Hepatocyte (in vitro differentiated cells): Measurements from ENCODE around the gene MSX2. TPM values are rescaled to one million over a fixed set of nuclear protein-coding genes. Genes with fewer than 3 reads are reported as not detected.

Source experiments
- DNase-seq: peaks from one replicate; pipeline ENCODE4 v3.0.0-alpha.2; 2016; ENCODE audit warnings: low spot score
- H2AFZ ChIP-seq: fragments of 200-600 bp; sonication (generic); 2 replicates; pipeline ENCODE4 v1.6.0; 2016; ENCODE audit warnings: antibody characterized with exemption, mild to moderate bottlenecking
- H3K27ac ChIP-seq: fragments of 200-600 bp; sonication (generic); 2 replicates; pipeline ENCODE4 v1.5.1; 2016; ENCODE audit warnings: mild to moderate bottlenecking
- H3K27me3 ChIP-seq: fragments of 200-600 bp; sonication (generic); 2 replicates; pipeline ENCODE4 v1.6.1; 2016
- H3K36me3 ChIP-seq: fragments of 200-600 bp; sonication (generic); replicated peaks from 2 replicates; pipeline ENCODE4 v1.5.1; 2016; ENCODE audit warnings: low read depth; ENCODE audit not compliant: insufficient read depth
- H3K4me1 ChIP-seq: fragments of 200-600 bp; sonication (generic); 2 replicates; pipeline ENCODE4 v1.5.1; 2016; ENCODE audit warnings: mild to moderate bottlenecking, moderate library complexity; ENCODE audit not compliant: insufficient read depth
- H3K4me2 ChIP-seq: fragments of 200-600 bp; sonication (generic); 2 replicates; pipeline ENCODE4 v1.6.0; 2016
- H3K4me3 ChIP-seq: fragments of 200-600 bp; sonication (generic); 2 replicates; pipeline ENCODE4 v1.5.1; 2016; ENCODE audit warnings: mild to moderate bottlenecking
- H3K79me2 ChIP-seq: fragments of 200-600 bp; sonication (generic); 2 replicates; pipeline ENCODE4 v1.6.0; 2017; ENCODE audit warnings: mild to moderate bottlenecking
- H3K9me2 ChIP-seq: fragments of 200-600 bp; sonication (generic); replicated peaks from 2 replicates; pipeline ENCODE4 v1.6.0; 2017; ENCODE audit warnings: mild to moderate bottlenecking; ENCODE audit not compliant: insufficient read depth
- H3K9me3 ChIP-seq: fragments of 200-600 bp; sonication (generic); 2 replicates; pipeline ENCODE4 v1.5.1; 2016; ENCODE audit warnings: low read depth, mild to moderate bottlenecking
- H4K20me1 ChIP-seq: fragments of 200-600 bp; sonication (generic); 2 replicates; pipeline ENCODE4 v1.6.0; 2016; ENCODE audit warnings: mild to moderate bottlenecking; ENCODE audit not compliant: insufficient read depth, poor library complexity, severe bottlenecking
- CTCF ChIP-seq: fragments of 200-600 bp; sonication (generic); IDR thresholded peaks from 2 replicates; pipeline ENCODE4 v1.5.1; 2016; ENCODE audit warnings: antibody characterized with exemption, mild to moderate bottlenecking; ENCODE audit not compliant: poor library complexity
- EZH2 ChIP-seq: fragments of 200-600 bp; sonication (generic); IDR thresholded peaks from 2 replicates; pipeline ENCODE4 v1.6.1; 2016; ENCODE audit warnings: antibody characterized with exemption, mild to moderate bottlenecking, borderline replicate concordance
- EZH2phosphoT487 ChIP-seq: fragments of 200-600 bp; sonication (generic); IDR thresholded peaks from one replicate; pipeline ENCODE4 v1.6.1; 2018; ENCODE audit warnings: antibody characterized with exemption, mild to moderate bottlenecking, low read depth, moderate library complexity; ENCODE audit not compliant: unreplicated experiment, severe bottlenecking
- WGBS: methylation state at CpG from one replicate; pipeline ENCODE4 v1.1.6; 2016; ENCODE audit warnings: low lambda C conversion rate; ENCODE audit errors: missing lambda C conversion rate; 5-methylcytosine and 5-hydroxymethylcytosine counted together
- polyA plus RNA-seq: library from polyadenylated mRNA; unstranded; fragments of >200 nt; fragmentation: Nextera tagmentation; extraction: Ambion mirVana; gene quantifications from 2 replicates; pipeline ENCODE4 v1.2.1, GENCODE V29; 2016
- total RNA-seq: library from RNA; depleted of rRNA; stranded (reverse); fragments of >200 nt; gene quantifications from 2 replicates; pipeline ENCODE4 v1.2.3, GENCODE V29; 2014

Gene MSX2
- total and polyA plus RNA-seq, 2 experiments from 2014 or later, result 20.7 to 28.4 TPM

- H3K4me3 ChIP-seq, result no peak overlapping the region
- 69% methylated on average over 7 of the region's 7 CpGs for WGBS
- H3K9me2 ChIP-seq, result no peaks in the 10 kb centered on the region
- H3K27me3 ChIP-seq, result no peaks in the 10 kb centered on the region
- no peaks in the 10 kb centered on the region for H4K20me1 ChIP-seq
- H3K9me3 ChIP-seq, result no peaks in the 10 kb centered on the region
- no peak for DNase-seq
- H3K4me2 ChIP-seq, result peak overlapping the region; percentile 74
- no peaks in the 10 kb centered on the region for H3K36me3 ChIP-seq
- peak overlapping the region; percentile 84 for H3K27ac ChIP-seq
- peaks cover 25% of the 10 kb centered on the region for H3K4me1 ChIP-seq
- no peak overlapping the region for H2AFZ ChIP-seq
- H3K79me2 ChIP-seq, result no peaks in the 10 kb centered on the region
- TF ChIP-seq EZH2phosphoT487, result no peak
- TF ChIP-seq EZH2, result no peak
- TF ChIP-seq CTCF, result no peak
These were observed 29.8 kb upstream of the MSX2 start for GRCh38 chr5:174694611-174695010.

GRCh38 chr5:174698156-174698555 is 26.2 kb upstream of the MSX2 start:
- no peaks in the 10 kb centered on the region for H3K27me3 ChIP-seq
- no peaks in the 10 kb centered on the region for H3K9me2 ChIP-seq
- H3K27ac ChIP-seq, result no peak overlapping the region
- no peak overlapping the region for H3K4me3 ChIP-seq
- no peaks in the 10 kb centered on the region for H3K79me2 ChIP-seq
- no peaks in the 10 kb centered on the region for H3K36me3 ChIP-seq
- DNase-seq, result no peak
- no peaks in the 10 kb centered on the region for H3K9me3 ChIP-seq
- H3K4me1 ChIP-seq, result peaks cover 15% of the 10 kb centered on the region
- 57% methylated on average over 8 of the region's 8 CpGs for WGBS
- H3K4me2 ChIP-seq, result no peak overlapping the region
- H2AFZ ChIP-seq, result no peak overlapping the region
- TF ChIP-seq EZH2phosphoT487, result no peak
- peak; percentile 16 for TF ChIP-seq CTCF
- no peaks in the 10 kb centered on the region for H4K20me1 ChIP-seq

DNA sequence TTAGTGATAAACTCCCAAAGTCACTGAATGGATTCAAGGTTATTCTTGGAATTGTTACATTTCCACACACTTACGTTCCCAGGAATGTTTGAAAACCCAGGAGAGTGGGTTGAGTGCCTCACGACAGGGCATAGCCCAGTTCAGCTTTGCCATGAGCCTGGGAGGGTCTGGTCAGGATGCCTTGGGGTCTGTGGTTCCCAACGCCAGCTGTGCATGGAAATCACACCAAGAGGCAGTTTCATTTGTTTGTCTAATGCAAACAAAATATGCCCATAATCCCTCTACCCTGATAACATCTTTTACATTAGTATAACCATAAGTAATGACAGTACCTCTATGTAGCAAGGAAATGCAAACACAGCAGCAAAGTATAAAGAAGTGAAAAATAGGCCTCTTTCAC is 25.3 kb upstream of the MSX2 start:
- Histone ChIP-seq H3K9me2 (no peaks in the 10 kb centered on the region), H3K36me3 (no peaks in the 10 kb centered on the region), H3K4me1 (peaks cover 6% of the 10 kb centered on the region), H3K4me3 (no peak overlapping the region), H3K27me3 (no peaks in the 10 kb centered on the region), H3K79me2 (no peaks in the 10 kb centered on the region), H3K9me3 (no peaks in the 10 kb centered on the region), H3K27ac (no peak overlapping the region), H3K4me2 (no peak overlapping the region), H4K20me1 (no peaks in the 10 kb centered on the region), H2AFZ (no peak overlapping the region)
- no peak for DNase-seq
- WGBS, result 59% methylated on average over 3 of the region's 3 CpGs
- TF ChIP-seq CTCF (no peak), EZH2phosphoT487 (no peak), EZH2 (no peak)

DNA sequence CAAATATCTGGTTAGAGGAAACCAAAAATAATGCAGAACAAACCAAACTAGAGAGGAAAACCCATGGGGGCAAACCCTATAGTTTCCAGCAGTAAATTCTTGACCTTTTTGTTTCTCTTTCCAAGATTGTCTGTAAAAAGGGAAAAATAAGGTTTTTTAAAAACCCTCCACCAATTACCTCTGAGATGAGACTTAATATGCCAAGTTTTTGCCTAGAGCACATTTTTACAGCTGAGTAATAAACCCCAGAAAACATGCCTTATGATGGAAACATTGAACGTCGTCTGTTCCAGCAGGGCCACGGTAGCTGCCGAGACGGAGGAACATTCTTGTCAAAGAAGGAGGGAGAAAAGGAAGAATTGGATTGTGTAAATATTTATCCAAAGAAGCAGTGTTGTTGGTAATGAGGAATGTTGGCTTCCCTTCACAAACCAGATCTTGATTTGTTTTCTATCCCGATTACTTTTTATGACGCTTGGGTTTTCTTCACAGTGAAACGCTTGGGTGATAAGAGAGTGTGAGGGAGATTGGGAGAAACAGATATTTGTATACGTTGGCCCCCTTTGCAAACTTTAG is 17.3 kb upstream of the MSX2 start:
- Histone ChIP-seq H3K9me3 (no peaks in the 10 kb centered on the region), H3K9me2 (no peaks in the 10 kb centered on the region), H4K20me1 (no peaks in the 10 kb centered on the region), H3K4me1 (peaks cover 7% of the 10 kb centered on the region), H3K4me3 (no peak overlapping the region), H3K27me3 (no peaks in the 10 kb centered on the region), H3K36me3 (no peaks in the 10 kb centered on the region), H2AFZ (no peak overlapping the region), H3K4me2 (peak overlapping the region; percentile 9), H3K27ac (peak overlapping the region; percentile 38), H3K79me2 (no peaks in the 10 kb centered on the region)
- DNase-seq, result no peak
- TF ChIP-seq EZH2 (no peak), CTCF (no peak)
- WGBS, result 7% methylated on average over 9 of the region's 9 CpGs
